B cell (primary cell): ENCODE data around the gene BRSK1.

Experiments used
- CTCF ChIP-seq: fragments of 200-600 bp; IDR thresholded peaks from one replicate; pipeline ENCODE4 v1.8.0; 2022; ENCODE audit warnings: antibody characterized with exemption, mild to moderate bottlenecking
- EZH2 ChIP-seq: IDR thresholded peaks from 2 replicates; pipeline ENCODE4 v1.6.1; 2012; ENCODE audit warnings: borderline replicate concordance, low read depth, mild to moderate bottlenecking, moderate library complexity, low read length; ENCODE audit not compliant: insufficient read depth, poor library complexity, severe bottlenecking

- TF ChIP-seq EZH2 (no peak), CTCF (no peak)
Observed at GRCh38 chr19:55251341-55252081, 32.3 kb upstream of the BRSK1 start.
